SKM-1 (cell line): ENCODE data around the gene NFE2.

ENCODE experiments used
- DNase-seq: peaks from one replicate; lab custom pipeline; 2025; ENCODE audit not compliant: unreplicated experiment; lab: John Stamatoyannopoulos, UW

NFE2 gene

GRCh38 chr12:54306925-54307741, 6.3 kb upstream of the NFE2 start:
- DNase-seq: peak; percentile 80

GRCh38 chr12:54304187-54304810, 3.5 kb upstream of the NFE2 start:
- peak; percentile 55 for DNase-seq

- no peak for DNase-seq
Measured at GRCh38 chr12:54303640-54304039, 2.8 kb upstream of the NFE2 start.

GRCh38 chr12:54301428-54302048, 723 bp upstream of the NFE2 start:
- DNase-seq: no peak

GRCh38 chr12:54300225-54300731, 537 bp downstream of the NFE2 start:
- no peak for DNase-seq

- no peak for DNase-seq
Measured at GRCh38 chr12:54299515-54300224, 1.1 kb downstream of the NFE2 start.

GRCh38 chr12:54298904-54299303, 1.9 kb downstream of the NFE2 start:
- DNase-seq: no peak

GRCh38 chr12:54296393-54297099, 4.3 kb downstream of the NFE2 start:
- DNase-seq: no peak

- DNase-seq: no peak
Measured at GRCh38 chr12:54294953-54295566, 5.8 kb downstream of the NFE2 start.

GRCh38 chr12:54294152-54294952, 6.5 kb downstream of the NFE2 start:
- DNase-seq: no peak

GRCh38 chr12:54292931-54293241, 7.9 kb downstream of the NFE2 start:
- no peak for DNase-seq

GRCh38 chr12:54292083-54292930, 8.5 kb downstream of the NFE2 start:
- DNase-seq: no peak

- DNase-seq: no peak
Measured at GRCh38 chr12:54287261-54288157, 13.3 kb downstream of the NFE2 start.

- no peak for DNase-seq
Measured at GRCh38 chr12:54286042-54287030, 14.5 kb downstream of the NFE2 start.

- DNase-seq: no peak
Measured at GRCh38 chr12:54285150-54286041, 15.4 kb downstream of the NFE2 start.
